CD14-positive monocyte (primary cell): Measurements from ENCODE around the gene ZRSR2. TPM values are rescaled to one million over a fixed set of nuclear protein-coding genes. Genes with fewer than 3 reads are reported as not detected.

Source experiments
- DNase-seq, 3 donors: peaks; one replicate each; pipeline ENCODE4 v3.0.0-alpha.2; 2011 to 2022
- H2AFZ ChIP-seq: 2 replicates; pipeline ENCODE4 v1.6.0; 2012; ENCODE audit warnings: mild to moderate bottlenecking, low read depth, low read length, inconsistent platforms; ENCODE audit not compliant: insufficient read depth, poor library complexity, severe bottlenecking
- H3K27ac ChIP-seq, 2 donors: 1 replicate in 1 of 2; 2 replicates in 1 of 2; pipeline ENCODE4 v1.5.1; 2012 to 2013; ENCODE audit warnings: low read length in 2 of 2, control low read depth in 1 of 2, inconsistent platforms in 1 of 2, low read depth in 1 of 2, mild to moderate bottlenecking in 1 of 2
- H3K27me3 ChIP-seq, 2 donors: one replicate each; pipeline versions ENCODE4 v1.6.0 to v1.6.1; 2011 to 2013; ENCODE audit warnings: low read length in 2 of 2; ENCODE audit not compliant: control insufficient read depth in 2 of 2, insufficient read depth in 2 of 2
- H3K36me3 ChIP-seq, 2 donors: replicated peaks in 1 of 2; 1 replicate in 1 of 2; 2 replicates in 1 of 2; pipeline versions ENCODE4 v1.5.1 to v1.6.1; 2012 to 2013; ENCODE audit warnings: low read length in 2 of 2, control low read depth in 1 of 2, inconsistent platforms in 1 of 2, mild to moderate bottlenecking in 1 of 2; ENCODE audit not compliant: insufficient read depth in 2 of 2, control insufficient read depth in 1 of 2
- H3K4me1 ChIP-seq, 2 donors: 1 replicate in 1 of 2; 2 replicates in 1 of 2; pipeline versions ENCODE4 v1.5.1 to v1.6.1; 2012 to 2013; ENCODE audit warnings: low read length in 2 of 2, control low read depth in 1 of 2, inconsistent platforms in 1 of 2, mild to moderate bottlenecking in 1 of 2, moderate library complexity in 1 of 2; ENCODE audit not compliant: insufficient read depth in 2 of 2, control insufficient read depth in 1 of 2
- H3K4me2 ChIP-seq: replicated peaks from 2 replicates; pipeline ENCODE3; 2012; ENCODE audit warnings: low read length, moderate library complexity, mild to moderate bottlenecking; ENCODE audit not compliant: poor library complexity, severe bottlenecking; ENCODE audit errors: extremely low read depth
- H3K4me3 ChIP-seq, 3 experiments: fragments of 200-600 bp in 1 of 3; sonication (generic) in 1 of 3; replicated peaks in 1 of 3; 1 replicate in 2 of 3; 2 replicates in 1 of 3; pipeline ENCODE4 v1.5.1; 2011 to 2013; ENCODE audit warnings: low read length in 3 of 3, mild to moderate bottlenecking in 3 of 3, control low read depth in 2 of 3, low read depth in 2 of 3, inconsistent platforms in 1 of 3, moderate library complexity in 1 of 3
- H3K79me2 ChIP-seq: 2 replicates; pipeline ENCODE4 v1.6.0; 2012; ENCODE audit warnings: mild to moderate bottlenecking, control low read depth, inconsistent platforms, low read length, moderate library complexity; ENCODE audit not compliant: insufficient read depth
- H3K9ac ChIP-seq: 2 replicates; pipeline ENCODE4 v1.6.0; 2017; ENCODE audit warnings: low read length, mild to moderate bottlenecking; ENCODE audit not compliant: insufficient read depth, poor library complexity, severe bottlenecking
- H3K9me3 ChIP-seq, 2 donors: replicated peaks in 1 of 2; 1 replicate in 1 of 2; 2 replicates in 1 of 2; pipeline versions ENCODE4 v1.5.1 to v1.6.1; 2012 to 2013; ENCODE audit warnings: low read length in 2 of 2, control low read depth in 1 of 2; ENCODE audit not compliant: control insufficient read depth in 1 of 2, insufficient read depth in 1 of 2
- H4K20me1 ChIP-seq: 2 replicates; pipeline ENCODE4 v1.6.0; 2012; ENCODE audit warnings: mild to moderate bottlenecking, low read length, control low read depth, moderate library complexity; ENCODE audit not compliant: insufficient read depth
- H3K27ac Mint-ChIP-seq, 7 donors: one replicate each; pipeline ENCODE4 v1.8.0; 2020; ENCODE audit warnings: mild to moderate bottlenecking in 7 of 7, mixed read lengths in 7 of 7, moderate library complexity in 6 of 7, inconsistent platforms in 2 of 7
- H3K27me3 Mint-ChIP-seq, 3 donors: one replicate each; pipeline ENCODE4 v1.8.0; 2021 to 2022; ENCODE audit warnings: low read depth in 3 of 3, mild to moderate bottlenecking in 3 of 3, mixed read lengths in 3 of 3, moderate library complexity in 3 of 3, inconsistent platforms in 1 of 3
- H3K36me3 Mint-ChIP-seq, 2 donors: one replicate each; pipeline ENCODE4 v1.8.0; 2020; ENCODE audit warnings: mixed read lengths in 2 of 2, inconsistent platforms in 1 of 2, mild to moderate bottlenecking in 1 of 2
- H3K4me1 Mint-ChIP-seq: one replicate; pipeline ENCODE4 v1.8.0; 2020; ENCODE audit warnings: mild to moderate bottlenecking, mixed read lengths
- H3K4me3 Mint-ChIP-seq, 2 donors: one replicate each; pipeline ENCODE4 v1.8.0; 2020; ENCODE audit warnings: mild to moderate bottlenecking in 2 of 2, mixed read lengths in 2 of 2, moderate library complexity in 1 of 2
- H3K9me3 Mint-ChIP-seq, 7 donors: one replicate each; pipeline ENCODE4 v1.8.0; 2020 to 2022; ENCODE audit warnings: mixed read lengths in 7 of 7, mild to moderate bottlenecking in 6 of 7, moderate library complexity in 6 of 7, inconsistent platforms in 2 of 7
- CTCF ChIP-seq: fragments of 200-600 bp; IDR thresholded peaks from one replicate; pipeline ENCODE4 v1.8.0; 2022; ENCODE audit warnings: antibody characterized with exemption, mild to moderate bottlenecking
- WGBS: methylation state at CpG from one replicate; pipeline ENCODE4 v1.1.5; 2013; ENCODE audit warnings: missing lambda C conversion rate; ENCODE audit not compliant: insufficient coverage; 5-methylcytosine and 5-hydroxymethylcytosine counted together
- intact Hi-C, 2 donors: fragments of 100-400 bp; cut with micrococcal nuclease; formaldehyde crosslinking; loops; one replicate each; pipeline versions ENCODE4 v1.15.0 to v1.15.1; 2023
- polyA plus RNA-seq, 3 donors: library from polyadenylated mRNA; depleted of rRNA in 1 of 3; unstranded in 2 of 3; stranded (reverse) in 1 of 3; fragments of 300-500 nt in 2 of 3; fragments of >200 nt in 1 of 3; fragmentation: Illumina TruSeq in 2 of 3; gene quantifications; 1 replicate in 2 of 3; 2 replicates in 1 of 3; pipeline ENCODE4 v1.2.3, GENCODE V29; 2012 to 2021

ZRSR2 gene
- polyA plus RNA-seq, 3 donors, result 9.3 to 32.1 (median 11.2) TPM

GRCh38 chrX:15747626-15748173 lies 42.6 kb upstream of the ZRSR2 start:
- Histone ChIP-seq H3K79me2 (peaks cover 37% of the 10 kb centered on the region), H3K27ac (no peak overlapping the region), H4K20me1 (no peaks in the 10 kb centered on the region), H3K36me3 (peaks cover 0 to 7% of the 10 kb centered on the region in 2 donors), H3K9me3 (no peaks in the 10 kb centered on the region), H3K9ac (no peak overlapping the region), H3K4me2 (no peak overlapping the region), H3K4me1 (peaks cover 44 to 63% of the 10 kb centered on the region in 2 donors), H3K27me3 (peaks cover 0 to 2% of the 10 kb centered on the region in 2 donors), H3K4me3 (no peak overlapping the region), H2AFZ (no peak overlapping the region)
- Mint-ChIP-seq H3K9me3 (peaks cover 0 to 2% (median 0%) of the 10 kb centered on the region in 7 donors), H3K4me3 (no peak overlapping the region), H3K4me1 (peaks cover 49% of the 10 kb centered on the region), H3K36me3 (peaks cover 10 to 69% of the 10 kb centered on the region in 2 donors), H3K27me3 (peaks cover 0 to 18% (median 0%) of the 10 kb centered on the region in 3 donors), H3K27ac (no peak overlapping the region)
- 85% methylated on average over 3 of the region's 13 CpGs for WGBS
- no peak for DNase-seq
- intact Hi-C loops, result no loop called here
- no peak for TF ChIP-seq CTCF

GRCh38 chrX:15748841-15749240 lies 41.4 kb upstream of the ZRSR2 start:
- no peak for TF ChIP-seq CTCF
- Mint-ChIP-seq H3K27ac (peak overlapping the region; percentile 92 to 98 (median 94)), H3K27me3 (peaks cover 0 to 18% (median 0%) of the 10 kb centered on the region in 3 donors), H3K9me3 (peaks cover 0 to 2% (median 0%) of the 10 kb centered on the region in 7 donors), H3K4me1 (peaks cover 49% of the 10 kb centered on the region), H3K36me3 (peaks cover 8 to 69% of the 10 kb centered on the region in 2 donors), H3K4me3 (no peak overlapping the region)
- Histone ChIP-seq H3K79me2 (peaks cover 43% of the 10 kb centered on the region), H3K9me3 (no peaks in the 10 kb centered on the region), H3K36me3 (peaks cover 0 to 8% of the 10 kb centered on the region in 2 donors), H3K9ac (no peak overlapping the region), H3K4me2 (no peak overlapping the region), H3K27me3 (peaks cover 0 to 2% of the 10 kb centered on the region in 2 donors), H3K4me3 (no peak overlapping the region), H3K4me1 (peaks cover 44 to 63% of the 10 kb centered on the region in 2 donors), H2AFZ (no peak overlapping the region), H3K27ac (peak overlapping the region; percentile 54 to 74), H4K20me1 (no peaks in the 10 kb centered on the region)
- DNase-seq, result no peak
- WGBS, result 60% methylated on average over 1 of the region's 3 CpGs
- intact Hi-C loops, result no loop called here
